ENCODE measurements around the gene RNF8.

Gene RNF8

DNA sequence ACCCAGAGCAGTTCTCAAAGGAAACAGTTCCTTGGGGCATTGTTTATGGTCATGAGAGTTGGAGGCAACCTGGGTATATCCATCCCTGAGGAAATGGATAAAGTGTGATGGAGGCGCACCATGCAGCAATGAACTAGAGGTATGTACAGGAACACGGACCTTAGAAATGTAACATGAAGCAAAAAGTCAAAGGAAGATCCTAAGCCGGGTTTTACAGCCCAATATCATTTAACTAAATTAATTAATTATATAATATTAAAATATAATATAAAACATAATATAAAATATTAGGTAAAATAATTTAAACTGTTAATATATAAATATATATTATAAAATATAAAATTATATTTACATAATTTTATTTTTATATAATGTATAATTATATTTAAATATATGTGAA, 44.1 kb upstream of the RNF8 start:
- TF ChIP-seq, protein P1, sequence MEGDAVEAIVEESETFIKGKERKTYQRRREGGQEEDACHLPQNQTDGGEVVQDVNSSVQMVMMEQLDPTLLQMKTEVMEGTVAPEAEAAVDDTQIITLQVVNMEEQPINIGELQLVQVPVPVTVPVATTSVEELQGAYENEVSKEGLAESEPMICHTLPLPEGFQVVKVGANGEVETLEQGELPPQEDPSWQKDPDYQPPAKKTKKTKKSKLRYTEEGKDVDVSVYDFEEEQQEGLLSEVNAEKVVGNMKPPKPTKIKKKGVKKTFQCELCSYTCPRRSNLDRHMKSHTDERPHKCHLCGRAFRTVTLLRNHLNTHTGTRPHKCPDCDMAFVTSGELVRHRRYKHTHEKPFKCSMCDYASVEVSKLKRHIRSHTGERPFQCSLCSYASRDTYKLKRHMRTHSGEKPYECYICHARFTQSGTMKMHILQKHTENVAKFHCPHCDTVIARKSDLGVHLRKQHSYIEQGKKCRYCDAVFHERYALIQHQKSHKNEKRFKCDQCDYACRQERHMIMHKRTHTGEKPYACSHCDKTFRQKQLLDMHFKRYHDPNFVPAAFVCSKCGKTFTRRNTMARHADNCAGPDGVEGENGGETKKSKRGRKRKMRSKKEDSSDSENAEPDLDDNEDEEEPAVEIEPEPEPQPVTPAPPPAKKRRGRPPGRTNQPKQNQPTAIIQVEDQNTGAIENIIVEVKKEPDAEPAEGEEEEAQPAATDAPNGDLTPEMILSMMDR (IDR thresholded peaks at IDR 0.05; ENCODE audit: borderline replicate concordance, insufficient read depth, low read depth, low read length) = no peak
- H3K4me3 ChIP-seq (ENCODE audit: low read depth, low read length) = no peak overlapping the region

DNA sequence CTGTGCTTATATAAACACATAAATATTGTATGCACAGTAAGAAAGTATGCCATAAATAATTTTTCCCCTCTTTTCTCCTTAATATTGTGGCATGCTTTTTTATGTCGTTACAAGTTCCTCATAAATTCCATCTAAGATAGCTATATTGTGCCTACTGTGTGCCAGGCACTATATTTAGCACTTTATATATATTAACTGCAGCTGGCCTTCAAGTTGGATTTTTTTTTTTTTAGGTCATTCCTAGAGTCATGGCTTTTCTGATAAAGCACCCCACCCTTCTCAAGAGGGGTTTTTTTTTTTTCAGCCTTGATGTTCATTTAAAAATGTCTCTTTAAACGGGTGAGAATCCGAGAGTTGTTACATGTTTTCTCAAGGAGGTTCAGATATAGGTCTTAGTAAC, 42.8 kb upstream of the RNF8 start:
- TF ChIP-seq, protein P1 (IDR thresholded peaks at IDR 0.05; ENCODE audit: borderline replicate concordance, insufficient read depth, low read depth, low read length) = no peak

DNA sequence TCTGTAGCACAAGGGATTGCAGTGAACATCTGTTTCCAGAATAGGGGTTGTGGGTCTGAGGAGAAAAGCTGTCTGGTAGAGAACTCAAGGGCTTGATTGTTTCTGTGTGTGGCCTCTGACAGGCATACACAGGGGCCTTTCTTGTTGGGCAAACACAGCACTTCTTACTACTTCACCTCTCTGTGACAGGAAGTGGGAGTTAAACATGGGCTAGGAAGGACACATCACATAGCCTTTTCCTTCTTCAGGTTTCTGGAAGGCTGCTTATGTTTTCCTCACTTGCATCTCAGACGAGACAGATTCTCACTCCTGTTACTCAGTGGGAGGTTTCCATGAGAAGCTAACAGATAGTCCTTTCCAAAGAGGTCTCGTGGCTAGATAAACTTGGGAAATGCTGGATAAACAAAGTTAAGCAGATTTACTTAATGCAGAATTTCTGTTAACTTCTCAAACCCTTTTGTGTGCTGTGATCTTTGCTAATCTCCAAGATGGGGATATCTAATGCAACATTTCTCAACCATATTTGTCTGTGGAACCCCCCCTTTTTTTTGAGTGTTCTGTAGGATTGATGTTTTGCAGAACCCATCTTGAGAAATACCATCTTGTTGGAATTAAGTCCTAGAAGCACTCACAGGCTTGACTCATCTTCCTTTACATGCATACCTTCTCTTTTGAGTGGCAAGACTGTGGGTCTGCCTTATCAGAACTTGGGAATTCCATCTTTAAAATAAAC, 41.9 kb upstream of the RNF8 start:
- no peak overlapping the region for H3K4me3 ChIP-seq (ENCODE audit: low read depth, low read length)
- TF ChIP-seq, protein P1 (IDR thresholded peaks at IDR 0.05; ENCODE audit: borderline replicate concordance, insufficient read depth, low read depth, low read length) = no peak

More for the DNA sequence above, 42.8 kb upstream of the RNF8 start:
- no peak overlapping the region for H3K4me3 ChIP-seq (ENCODE audit: low read depth, low read length)

DNA sequence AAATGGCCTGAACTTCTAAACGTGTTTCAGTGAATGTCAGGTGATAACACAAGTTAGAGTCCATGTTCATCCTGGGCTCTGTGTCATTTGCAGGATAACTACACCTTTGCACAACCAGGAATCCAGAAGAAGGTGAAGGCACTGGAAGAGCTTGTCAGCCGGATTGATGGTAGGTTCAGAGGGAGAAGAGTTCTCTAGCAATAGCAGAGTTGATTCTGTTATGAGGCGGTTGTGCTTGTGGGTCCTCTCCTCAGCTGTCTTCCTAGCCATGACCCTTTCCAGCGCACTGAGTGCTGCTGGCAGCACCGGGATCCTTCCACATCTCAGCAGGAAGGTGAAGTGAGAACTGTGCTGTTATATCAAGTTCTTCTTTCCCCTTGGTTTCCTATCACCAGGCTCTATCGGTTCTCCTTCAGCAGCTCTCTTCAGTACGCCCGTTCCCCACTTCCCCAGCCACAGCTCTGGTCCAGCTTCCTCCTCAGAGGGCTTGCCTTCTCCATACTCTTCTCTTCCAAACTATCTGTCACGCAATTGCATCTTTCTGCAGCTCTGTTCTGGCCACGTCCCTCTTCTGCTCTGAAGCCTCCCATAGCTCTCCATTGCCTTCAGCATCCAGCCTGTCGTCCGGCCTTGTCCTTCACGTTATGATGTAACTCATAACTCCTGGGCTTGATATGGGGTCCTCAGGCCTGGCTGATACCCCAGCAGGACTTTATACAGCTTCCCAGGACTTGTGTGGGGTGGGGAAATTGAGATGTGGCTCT, 39.9 kb upstream of the RNF8 start:
- TF ChIP-seq, protein P1 (IDR thresholded peaks at IDR 0.05; ENCODE audit: borderline replicate concordance, insufficient read depth, low read depth, low read length) = no peak
- H3K4me3 ChIP-seq (ENCODE audit: low read depth, low read length) = no peak overlapping the region

DNA sequence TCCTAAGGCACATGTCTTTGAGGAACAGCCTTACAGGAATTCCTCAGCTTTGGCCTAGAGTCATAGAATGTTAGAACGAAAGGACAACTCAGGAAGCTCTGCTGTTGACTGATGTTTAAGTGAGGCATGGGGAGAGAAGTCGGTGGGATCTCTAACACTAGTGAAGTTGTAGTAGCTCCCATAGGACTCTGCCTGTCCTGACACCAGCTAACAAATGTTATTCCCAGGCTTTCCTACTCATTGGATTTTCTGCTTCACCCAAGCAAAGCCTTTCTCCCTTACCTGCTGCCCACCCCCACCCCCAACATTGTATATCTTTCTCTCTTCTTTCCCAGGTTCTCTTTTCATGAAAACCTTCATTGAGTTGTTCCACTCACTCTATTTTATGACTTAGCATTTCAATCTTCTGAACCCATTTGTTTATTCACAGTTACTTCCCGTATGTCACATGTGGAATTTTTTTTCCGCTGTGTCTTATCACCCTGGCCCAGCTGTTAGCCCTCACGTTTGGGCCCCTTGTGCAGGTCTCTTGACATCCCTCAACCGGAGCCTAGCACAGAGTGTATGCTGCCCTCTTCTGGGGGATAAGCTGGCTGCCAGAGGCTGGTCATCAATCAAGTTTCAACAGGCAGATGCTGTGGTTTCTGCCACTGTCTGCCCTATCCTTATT, 39.2 kb upstream of the RNF8 start:
- no peak overlapping the region for H3K4me3 ChIP-seq (ENCODE audit: low read depth, low read length)
- TF ChIP-seq, protein P1 (IDR thresholded peaks at IDR 0.05; ENCODE audit: borderline replicate concordance, insufficient read depth, low read depth, low read length) = peak; percentile 72

DNA sequence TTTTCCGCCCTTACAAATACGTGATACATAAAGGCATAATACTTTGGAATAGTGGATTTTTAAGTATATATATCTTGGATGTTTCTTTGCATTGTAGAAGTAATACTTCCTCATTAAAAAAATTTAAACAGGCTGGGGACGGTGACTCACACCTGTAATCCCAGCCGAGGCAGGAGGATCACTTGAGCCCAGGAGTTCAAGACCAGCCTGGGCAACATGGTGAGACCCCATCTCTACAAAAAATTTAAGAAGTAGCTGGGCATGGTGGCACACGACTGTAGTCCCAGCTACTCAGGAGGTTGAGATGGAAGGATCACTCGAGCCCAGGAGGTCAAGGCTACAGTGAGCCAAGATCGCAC, 38.6 kb upstream of the RNF8 start:
- TF ChIP-seq, protein P1 (IDR thresholded peaks at IDR 0.05; ENCODE audit: borderline replicate concordance, insufficient read depth, low read depth, low read length) = no peak
- H3K4me3 ChIP-seq (ENCODE audit: low read depth, low read length) = no peak overlapping the region
